Measurements from ENCODE around the gene AUH.
A peak's percentile ranks its signal among the peaks of the same experiment; 100 is the strongest.
"Not testable (repeated sequence)": the region's sequence is repeated elsewhere in the genome, so short reads cannot be mapped to it uniquely, and the experiment has no call there.

AUH gene

DNA sequence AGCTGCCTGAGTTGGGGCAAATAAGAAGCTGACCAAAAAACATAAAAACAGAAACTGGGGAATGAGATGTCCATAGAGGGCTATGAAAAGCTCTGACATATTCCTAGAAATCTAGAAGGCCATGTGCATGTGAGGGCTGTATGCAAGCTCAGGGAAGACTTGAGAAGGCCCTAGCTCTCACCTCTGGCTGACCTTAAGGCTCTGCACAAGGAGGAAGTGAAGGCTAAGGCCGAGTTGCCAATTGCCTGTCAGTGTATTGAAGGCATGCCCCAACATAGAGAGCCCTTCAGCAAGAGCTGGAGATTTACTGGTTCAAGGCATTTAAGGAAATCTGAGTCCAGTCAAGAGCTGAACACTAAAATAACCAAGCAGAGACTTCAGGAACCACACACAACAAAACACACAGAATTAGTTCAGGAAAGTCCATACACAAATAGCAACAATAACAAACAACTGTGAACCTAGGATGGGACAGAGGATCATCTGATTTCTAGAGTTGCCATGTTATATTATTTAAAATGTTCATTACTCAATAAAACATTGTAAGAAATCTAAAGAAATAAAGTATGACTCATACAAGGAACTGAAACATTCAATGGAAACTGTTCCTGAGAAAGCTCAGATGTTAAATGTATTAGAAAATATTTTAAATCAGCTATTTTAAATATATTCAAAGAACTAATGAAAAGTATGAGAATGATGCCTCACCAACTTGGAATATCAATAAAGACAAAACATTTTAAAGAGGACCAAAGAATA, 161.8 kb downstream of the AUH start:
- Histone ChIP-seq H3K36me3 (no peaks in the 10 kb centered on the region), H3K27ac (no peak overlapping the region), H3K4me1 (peaks cover 0 to 24% (median 10%) of the 10 kb centered on the region in 4 donors), H3K4me3 (no peak overlapping the region), H3K27me3 (no peaks in the 10 kb centered on the region), H3K9me3 (peaks cover 0 to 6% (median 0%) of the 10 kb centered on the region in 3 donors)
- TF ChIP-seq, protein P1, sequence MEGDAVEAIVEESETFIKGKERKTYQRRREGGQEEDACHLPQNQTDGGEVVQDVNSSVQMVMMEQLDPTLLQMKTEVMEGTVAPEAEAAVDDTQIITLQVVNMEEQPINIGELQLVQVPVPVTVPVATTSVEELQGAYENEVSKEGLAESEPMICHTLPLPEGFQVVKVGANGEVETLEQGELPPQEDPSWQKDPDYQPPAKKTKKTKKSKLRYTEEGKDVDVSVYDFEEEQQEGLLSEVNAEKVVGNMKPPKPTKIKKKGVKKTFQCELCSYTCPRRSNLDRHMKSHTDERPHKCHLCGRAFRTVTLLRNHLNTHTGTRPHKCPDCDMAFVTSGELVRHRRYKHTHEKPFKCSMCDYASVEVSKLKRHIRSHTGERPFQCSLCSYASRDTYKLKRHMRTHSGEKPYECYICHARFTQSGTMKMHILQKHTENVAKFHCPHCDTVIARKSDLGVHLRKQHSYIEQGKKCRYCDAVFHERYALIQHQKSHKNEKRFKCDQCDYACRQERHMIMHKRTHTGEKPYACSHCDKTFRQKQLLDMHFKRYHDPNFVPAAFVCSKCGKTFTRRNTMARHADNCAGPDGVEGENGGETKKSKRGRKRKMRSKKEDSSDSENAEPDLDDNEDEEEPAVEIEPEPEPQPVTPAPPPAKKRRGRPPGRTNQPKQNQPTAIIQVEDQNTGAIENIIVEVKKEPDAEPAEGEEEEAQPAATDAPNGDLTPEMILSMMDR (IDR thresholded peaks at IDR 0.05): no peak
- intact Hi-C loops (cut with DNase I; ENCODE audit: low total_unique reads): no loop called here
- DNase-seq: no peak

GRCh38 chr9:91198881-91199280, 162.8 kb downstream of the AUH start:
- H3K9me3 ChIP-seq; DNase-seq; H3K27ac ChIP-seq; H3K36me3 ChIP-seq; H3K4me3 ChIP-seq; H3K27me3 ChIP-seq; intact Hi-C loops (cut with DNase I; ENCODE audit: low total_unique reads): not testable (repeated sequence)
- H3K4me1 ChIP-seq: peaks cover 0 to 34% (median 20%) of the 10 kb centered on the region in 4 donors

- no peaks in the 10 kb centered on the region for H3K27me3 ChIP-seq
- DNase-seq: no peak
- H3K4me3 ChIP-seq: no peak overlapping the region
- peaks cover 0 to 6% (median 0%) of the 10 kb centered on the region in 3 donors for H3K9me3 ChIP-seq
- H3K27ac ChIP-seq: no peak overlapping the region
- H3K4me1 ChIP-seq: peaks cover 0 to 36% (median 22%) of the 10 kb centered on the region in 4 donors
- TF ChIP-seq, protein P1 (IDR thresholded peaks at IDR 0.05): no peak
- H3K36me3 ChIP-seq: no peaks in the 10 kb centered on the region
- intact Hi-C loops (cut with DNase I; ENCODE audit: low total_unique reads): no loop called here
These were observed 163.3 kb downstream of the AUH start for GRCh38 chr9:91198405-91198804.

GRCh38 chr9:91197232-91198181, 164.2 kb downstream of the AUH start:
- H3K36me3 ChIP-seq: no peaks in the 10 kb centered on the region
- intact Hi-C loops (cut with DNase I; ENCODE audit: low total_unique reads): no loop called here
- TF ChIP-seq, protein P1 (IDR thresholded peaks at IDR 0.05): peak in 1 of 2 experiments; percentile 5
- H3K9me3 ChIP-seq: no peaks in the 10 kb centered on the region
- H3K27ac ChIP-seq: peak overlapping the region; percentile 26 to 34
- peaks cover 0 to 38% (median 24%) of the 10 kb centered on the region in 4 donors for H3K4me1 ChIP-seq
- H3K4me3 ChIP-seq: no peak overlapping the region
- DNase-seq: peak; percentile 85 to 89
- H3K27me3 ChIP-seq: no peaks in the 10 kb centered on the region

DNA sequence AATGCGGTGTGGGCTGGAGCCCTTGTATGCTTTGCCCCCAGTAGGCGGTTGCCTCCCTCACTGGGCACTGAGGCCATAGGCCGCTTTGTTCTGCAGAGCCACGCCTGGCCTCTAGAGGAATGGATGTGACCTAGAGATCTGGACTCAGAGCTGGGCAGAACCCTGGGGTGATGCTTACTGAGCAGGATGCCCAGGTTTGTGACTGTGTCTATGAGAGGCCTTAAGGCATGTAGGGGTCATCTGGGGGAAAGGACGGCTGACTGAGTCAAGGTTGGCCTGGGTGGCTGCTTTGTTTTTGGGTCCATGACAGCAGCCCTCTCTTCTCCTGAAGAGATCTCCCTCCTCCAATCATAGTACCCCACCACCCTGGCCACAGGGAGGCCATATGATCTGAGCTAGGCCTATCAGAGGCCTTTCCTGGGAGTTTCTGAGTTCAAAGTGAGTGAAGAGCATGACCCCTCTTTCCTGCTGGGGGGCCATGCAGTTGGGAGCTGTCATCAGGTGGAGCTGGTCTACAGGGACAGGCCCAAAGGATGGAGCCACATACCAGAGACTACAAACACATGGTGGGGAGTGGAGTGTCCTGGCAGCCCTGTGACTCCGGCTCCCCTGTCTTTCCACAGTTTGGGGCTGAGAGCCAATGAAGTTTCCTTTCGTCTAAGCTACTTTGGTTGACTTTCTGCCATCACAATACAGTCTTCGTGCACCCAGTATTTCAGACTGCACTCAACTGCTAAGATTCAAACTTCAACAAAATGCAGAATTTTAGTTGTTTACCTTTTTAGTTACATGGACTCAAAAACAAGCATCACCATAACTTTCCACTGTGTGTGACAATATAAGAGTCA, 165.4 kb downstream of the AUH start:
- no peak for DNase-seq
- H3K9me3 ChIP-seq: no peaks in the 10 kb centered on the region
- intact Hi-C loops (cut with DNase I; ENCODE audit: low total_unique reads): no loop called here
- H3K27ac ChIP-seq: peak overlapping the region; percentile 26 to 34
- TF ChIP-seq, protein P1 (IDR thresholded peaks at IDR 0.05): no peak
- H3K4me1 ChIP-seq: peaks cover 0 to 50% (median 33%) of the 10 kb centered on the region in 4 donors
- no peaks in the 10 kb centered on the region for H3K36me3 ChIP-seq
- H3K27me3 ChIP-seq: no peaks in the 10 kb centered on the region
- no peak overlapping the region for H3K4me3 ChIP-seq
